Endometrial microvascular endothelial cells (primary cell): ENCODE results near the gene SEMA3C. TPM values are rescaled to one million over a fixed set of nuclear protein-coding genes. Genes with fewer than 3 reads are reported as not detected.

Source experiments
- in situ Hi-C: cut with HindIII; loops from 2 replicates; pipeline ENCODE4 v1.10.0; 2017; ENCODE audit warnings: low sequenced_read_pairs, low pct_unique_long_range_greater_than_20kb; ENCODE audit errors: inconsistent ontology term
- total RNA-seq: library from RNA; depleted of rRNA; stranded (reverse); fragments of >200 nt; gene quantifications from one replicate; pipeline ENCODE4 v1.2.3, GENCODE V29; 2015; ENCODE audit errors: inconsistent ontology term

SEMA3C gene
- total RNA-seq, 1 donor from 2014 or later = 4.3 TPM

DNA sequence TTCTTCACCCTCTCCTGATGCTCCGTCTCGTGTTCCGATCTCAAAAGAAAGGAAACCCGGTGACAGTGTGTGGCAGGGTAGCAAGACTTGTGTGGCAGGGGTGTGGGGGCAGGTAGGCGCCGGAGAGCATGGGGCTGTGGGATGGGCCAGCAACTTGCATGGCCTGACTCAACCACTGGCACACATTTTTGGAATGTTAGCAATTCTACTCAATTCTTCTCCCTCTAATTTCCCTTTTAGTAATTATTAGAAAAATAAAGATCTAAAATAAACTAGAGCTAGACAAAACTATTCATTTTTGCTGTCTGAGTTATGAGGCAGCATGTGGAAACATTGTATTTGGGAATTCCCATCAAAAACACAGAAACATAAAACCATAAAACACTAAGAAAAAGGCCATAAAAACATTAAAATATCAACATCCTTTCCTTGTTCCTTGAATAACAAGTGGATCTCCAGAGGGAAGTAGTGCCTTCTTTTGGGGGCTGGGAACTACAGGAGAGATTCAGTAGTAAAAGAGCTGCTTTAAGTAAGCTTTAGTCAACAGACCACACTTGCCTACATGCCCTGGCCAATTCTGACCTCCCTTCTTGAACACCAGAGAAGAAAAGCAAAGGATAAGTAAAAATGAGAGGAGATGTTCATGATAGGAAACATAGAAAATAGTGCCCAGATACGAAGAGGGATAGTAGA lies 21.8 kb downstream of the SEMA3C start:
- in situ Hi-C loops = no loop called here

DNA sequence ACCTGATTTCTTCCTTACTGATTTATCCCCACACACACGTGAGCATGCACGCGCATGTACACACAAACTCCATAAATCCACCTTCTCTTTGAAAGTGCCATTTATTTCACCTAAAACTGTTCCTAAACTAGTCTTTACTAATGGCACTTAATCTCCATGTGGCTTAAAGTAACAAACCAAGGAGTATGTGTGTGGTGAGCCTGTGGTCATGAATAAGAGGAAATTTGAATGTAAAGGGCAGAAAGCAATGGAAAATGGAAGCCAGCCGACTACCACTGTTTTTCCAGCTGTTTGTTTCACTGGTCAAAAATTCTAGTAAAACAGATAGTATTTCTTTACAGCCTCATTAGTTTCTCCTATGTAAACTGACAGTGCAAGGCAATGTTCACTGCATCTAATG lies 23.8 kb downstream of the SEMA3C start:
- in situ Hi-C loops = no loop called here

DNA sequence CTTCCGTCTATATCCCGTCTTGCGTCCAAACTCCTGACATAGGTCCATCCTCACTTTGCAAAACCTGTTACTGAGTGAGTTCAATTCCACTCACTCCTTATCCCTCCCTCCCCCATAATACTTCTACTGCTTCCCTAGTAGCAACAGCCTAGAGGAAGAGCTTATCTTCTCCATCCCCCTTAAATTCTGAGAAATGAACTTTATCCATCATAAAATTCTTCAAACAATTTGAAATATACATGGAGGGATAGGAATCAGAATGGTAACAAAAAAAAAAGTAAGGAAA lies 27.6 kb downstream of the SEMA3C start:
- in situ Hi-C loops = no loop called here

DNA sequence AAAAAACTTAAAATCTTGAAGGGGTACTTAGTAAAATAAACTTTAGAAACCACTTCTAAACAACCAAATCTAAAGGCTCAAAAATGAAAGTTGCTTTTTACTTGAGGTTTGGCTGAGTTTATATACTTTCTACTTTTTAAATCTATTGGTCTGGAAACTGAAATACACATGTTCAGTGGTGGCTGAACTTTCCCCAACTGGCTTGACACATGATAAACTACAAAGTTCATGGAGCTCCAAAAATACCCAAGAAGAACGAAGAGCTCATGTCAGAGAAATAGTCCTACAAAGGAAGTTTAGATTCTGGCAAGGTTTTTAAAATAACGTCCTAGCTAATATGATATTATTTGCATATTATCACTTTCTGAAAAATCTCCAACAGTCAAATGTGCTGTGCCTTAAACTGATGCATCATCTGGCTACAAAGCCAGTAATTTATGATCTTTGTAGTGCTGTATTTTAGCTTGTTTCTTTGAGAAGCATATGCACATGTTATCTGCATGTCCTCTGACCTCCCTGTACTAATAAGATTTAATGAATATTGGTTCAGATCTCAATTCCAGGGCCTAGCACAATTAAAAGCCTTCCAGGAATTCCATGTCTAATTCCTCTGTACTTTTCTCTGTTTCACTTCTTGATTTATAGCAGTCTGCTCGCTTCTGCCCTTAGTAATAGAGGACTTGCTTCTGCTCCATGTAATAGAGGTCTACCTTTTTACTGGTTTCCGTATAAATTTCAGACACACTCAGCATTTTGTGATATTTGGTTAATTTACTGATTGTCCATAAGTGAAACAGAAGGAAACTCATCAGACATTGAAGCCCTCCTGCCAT lies 28.2 kb downstream of the SEMA3C start:
- in situ Hi-C loops = no loop called here

DNA sequence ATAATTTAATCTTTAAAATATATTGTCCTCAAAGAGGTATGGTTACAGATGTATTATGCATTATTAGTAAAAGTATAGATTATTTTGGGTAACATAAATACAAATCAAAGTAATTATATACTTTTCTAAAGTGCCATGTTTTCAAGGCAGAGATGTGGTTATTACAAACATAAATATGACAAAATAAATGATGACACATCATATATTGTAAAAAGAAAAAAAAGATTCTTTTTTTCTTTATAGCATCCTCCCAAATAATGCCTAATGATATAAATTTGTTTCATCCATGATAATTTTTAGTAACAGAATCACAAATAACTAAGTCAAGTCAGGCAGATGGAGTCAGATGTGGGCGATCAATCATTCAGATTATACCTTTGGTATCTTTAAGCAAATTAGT lies 29.3 kb downstream of the SEMA3C start:
- in situ Hi-C loops = no loop called here

DNA sequence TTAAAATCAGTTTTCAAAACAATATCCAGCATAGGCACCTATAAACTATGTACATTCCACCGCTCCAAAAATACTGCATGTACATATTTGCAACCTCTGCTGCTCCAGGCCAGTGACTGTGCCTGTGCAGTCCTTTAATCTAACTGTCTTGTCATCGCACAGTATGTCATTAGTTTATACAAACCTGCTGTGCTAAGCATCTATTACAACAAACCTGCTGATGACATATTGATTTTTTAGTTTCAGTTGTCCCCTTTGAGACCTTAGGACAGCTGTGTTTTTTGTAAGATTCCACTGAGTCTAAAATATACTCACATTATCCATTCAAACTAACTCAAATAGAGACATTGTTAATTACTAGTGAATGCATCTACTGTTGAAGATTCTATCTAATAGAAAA lies 33.1 kb downstream of the SEMA3C start:
- in situ Hi-C loops = no loop called here

DNA sequence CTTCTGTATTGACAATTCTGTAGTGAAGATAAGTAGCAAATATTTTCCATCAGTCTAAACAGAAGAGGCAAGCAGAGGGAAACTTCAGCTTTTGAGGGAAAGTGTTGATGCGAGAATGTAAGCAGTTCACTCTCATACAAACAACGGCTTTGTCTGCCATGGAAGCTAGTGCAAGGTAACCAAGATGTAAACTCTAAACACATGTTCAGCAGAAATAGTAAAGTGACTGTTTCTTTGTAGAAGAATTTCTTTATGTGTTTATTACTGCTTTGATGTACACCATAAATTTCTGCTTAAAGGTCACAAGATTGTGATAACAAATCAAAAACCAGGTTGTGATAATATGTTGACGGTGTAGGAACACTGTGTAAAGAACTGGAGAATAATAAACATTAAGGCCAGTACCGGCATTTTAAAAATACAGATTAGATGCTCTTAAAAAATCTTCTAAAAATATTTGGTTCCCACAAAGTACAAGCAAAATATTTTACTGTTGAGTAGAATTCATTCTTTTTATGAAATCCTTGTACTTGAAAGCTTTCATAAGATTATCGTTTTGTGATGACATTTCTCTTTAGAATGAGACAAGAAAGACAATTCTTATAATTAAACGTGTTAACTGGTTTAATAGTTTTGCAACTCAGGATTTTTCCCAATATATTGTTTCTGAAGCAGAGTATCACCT lies 34.2 kb downstream of the SEMA3C start:
- in situ Hi-C loops = no loop called here

DNA sequence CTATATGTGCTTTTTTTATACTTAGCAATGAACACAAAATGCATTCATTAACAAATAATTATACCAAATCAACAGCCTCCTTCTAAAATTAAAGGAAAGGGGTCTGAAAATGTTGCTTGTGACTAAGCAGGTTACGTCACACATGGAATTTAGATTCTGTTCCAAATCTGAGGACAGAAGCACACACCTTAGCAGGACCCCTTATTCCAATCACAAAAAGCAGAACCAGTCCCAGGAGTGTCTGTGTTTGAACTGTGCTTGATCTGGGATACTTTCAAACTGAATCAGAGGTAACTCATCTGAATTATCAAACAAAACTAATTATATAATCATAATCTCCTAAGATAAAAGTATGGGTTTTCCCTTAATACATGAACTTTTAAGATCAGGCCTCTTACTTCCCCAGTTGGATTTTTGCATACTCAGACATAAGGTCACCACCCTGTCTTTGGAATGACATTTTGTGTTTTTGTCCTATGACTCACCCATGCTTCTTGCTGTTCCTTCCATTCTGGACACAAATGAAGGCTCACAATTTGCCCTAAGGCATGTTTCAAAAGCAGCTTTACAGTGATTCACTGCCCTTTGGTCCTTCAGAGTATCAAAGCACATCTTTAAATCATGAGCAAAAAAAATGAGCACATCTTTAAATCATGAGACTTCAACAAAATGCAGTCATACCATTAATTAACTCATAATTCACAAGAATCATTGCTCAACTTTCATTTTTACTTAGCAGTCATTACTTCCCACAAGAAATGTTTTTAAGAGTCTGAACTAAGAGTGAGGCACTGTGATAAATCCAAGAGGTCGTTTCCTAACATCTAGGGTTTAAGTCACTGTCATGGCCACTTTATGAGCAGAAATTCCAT lies 35.5 kb downstream of the SEMA3C start:
- in situ Hi-C loops = no loop called here

DNA sequence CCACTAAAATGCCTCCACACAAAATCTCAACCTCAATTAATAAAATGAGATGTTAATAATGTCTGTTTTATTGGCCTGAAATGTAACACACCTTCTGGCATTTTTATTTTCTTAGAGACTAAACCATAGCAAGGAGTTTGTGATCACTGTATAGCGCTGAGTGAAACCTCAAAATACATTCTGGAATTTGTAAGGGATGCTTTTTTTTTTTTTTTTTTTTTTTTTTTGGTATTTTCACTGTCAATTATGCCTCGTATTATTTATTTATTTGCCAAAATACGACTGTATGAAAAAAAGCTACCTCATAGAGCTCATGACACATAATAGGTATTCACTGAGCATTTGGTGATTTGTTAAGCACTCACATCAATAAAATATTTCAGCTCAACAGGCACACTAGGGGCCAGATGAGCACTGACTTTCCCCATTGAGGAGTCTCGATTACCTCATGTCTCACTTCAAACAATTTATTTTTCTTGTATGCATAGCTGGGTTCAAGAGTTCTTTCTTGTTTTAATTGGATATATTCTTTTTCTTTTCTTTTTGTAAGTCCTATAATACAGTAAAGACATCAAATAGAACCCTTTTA lies 36.5 kb downstream of the SEMA3C start:
- in situ Hi-C loops = no loop called here

DNA sequence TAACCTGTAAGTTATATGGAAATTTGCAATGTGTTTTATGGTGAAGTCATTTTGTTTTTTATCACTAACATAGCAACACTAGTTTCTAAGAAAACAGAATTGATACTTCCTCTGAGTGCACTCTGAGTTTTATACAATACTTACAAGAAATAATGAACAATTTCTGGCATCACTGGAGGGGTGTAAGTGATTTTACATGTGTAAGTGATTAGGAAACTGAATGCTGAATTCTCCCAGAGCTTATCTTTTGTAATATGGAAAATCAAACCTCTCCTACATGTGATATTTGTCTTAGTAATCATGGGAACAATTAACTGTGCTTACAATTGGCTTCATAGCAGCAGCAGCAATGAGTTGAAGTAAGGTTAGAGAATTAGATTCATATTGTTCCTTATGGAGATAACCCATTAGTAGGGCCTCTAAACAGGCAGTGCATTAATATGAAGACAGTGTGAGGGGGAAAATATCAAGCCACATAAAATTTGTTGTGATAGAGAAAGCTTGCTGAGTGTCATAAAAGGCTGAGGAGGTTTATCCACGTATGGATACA lies 37.4 kb downstream of the SEMA3C start:
- in situ Hi-C loops = no loop called here

DNA sequence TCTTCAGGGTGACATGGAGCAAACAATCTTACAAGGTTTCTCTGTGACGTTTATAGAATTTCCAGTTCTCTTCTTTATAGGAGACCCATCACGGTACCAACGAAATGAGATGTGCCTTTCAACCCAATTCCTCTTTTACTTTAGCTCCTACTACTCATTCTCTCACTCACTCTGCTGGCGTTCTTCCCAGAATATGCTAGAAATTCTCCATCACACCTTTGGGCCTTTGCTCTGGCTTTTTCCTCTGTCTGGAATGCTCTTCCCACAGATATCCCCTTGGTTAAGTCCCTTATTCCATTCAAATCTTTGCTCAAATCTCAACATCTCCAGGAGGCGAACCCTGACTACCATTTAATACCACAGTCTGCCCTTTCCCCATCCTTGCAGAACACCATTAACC lies 39.0 kb downstream of the SEMA3C start:
- in situ Hi-C loops = no loop called here

DNA sequence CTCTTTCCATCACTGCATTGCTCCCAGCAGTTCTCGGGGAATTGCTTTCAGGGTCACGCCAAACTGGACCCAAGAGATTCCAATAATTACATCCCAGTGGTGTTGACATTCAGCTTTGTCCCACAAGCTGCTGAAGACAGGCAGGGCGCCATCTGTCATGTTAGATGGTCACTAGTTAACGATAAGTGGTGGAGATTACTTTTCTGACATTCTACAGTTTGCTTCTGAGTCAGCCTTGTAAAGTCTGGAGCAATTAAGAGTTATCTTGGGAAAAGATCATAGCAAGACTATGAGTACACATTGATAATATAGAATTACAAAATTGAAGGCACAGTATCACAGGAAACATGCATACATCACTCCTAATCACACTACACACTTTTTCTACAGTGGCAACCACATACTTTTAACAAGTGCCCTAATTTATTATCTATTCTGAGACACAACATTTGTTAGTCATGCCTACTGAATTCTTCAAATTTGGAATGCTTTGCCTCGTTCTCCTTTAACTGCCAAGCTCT lies 41.9 kb downstream of the SEMA3C start:
- in situ Hi-C loops = no loop called here

DNA sequence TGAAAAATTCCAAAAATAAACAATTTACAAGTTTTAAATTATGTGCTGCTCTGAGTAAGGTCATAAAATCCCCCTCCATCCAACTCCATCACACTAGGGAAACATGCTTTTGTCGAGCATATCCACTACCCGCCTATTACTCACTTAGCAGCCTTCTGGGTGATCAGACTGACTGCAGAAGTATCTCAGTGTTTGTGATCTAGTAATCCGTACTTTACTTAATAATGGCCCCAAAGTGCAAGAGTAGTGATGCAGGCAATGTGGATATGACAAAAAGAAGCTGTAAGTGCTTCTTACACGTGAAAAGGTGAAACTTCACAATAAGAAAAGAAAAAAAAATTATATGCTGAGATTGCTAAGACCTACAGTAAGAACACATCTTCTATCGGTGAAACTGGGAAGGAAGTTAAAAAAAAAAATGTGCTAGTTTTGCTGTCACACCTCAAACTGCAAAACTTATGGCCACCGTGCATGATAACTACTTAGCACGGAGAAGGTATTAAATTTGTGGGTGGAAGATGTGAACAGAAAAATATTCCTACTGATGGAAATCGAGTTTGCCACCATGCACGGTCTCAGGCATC lies 43.2 kb downstream of the SEMA3C start:
- in situ Hi-C loops = no loop called here

DNA sequence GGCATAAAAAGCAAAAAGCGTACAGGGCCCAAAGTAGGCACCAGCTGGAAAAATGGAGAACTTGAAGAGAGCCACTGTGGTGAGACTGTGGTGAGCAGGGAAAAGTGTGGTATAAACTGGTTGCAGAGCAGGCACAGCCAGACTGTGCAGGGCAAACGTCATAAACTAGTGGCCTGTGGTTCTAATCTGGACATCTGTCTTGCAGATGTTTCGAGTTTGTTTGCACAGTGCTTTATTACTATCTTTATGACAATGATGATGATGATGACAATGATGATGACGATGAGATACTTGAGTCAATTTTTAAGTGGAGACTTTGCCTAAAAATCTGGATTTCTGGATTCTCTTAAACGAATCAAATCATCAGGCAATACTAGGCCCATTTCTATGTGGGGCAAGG lies 45.7 kb downstream of the SEMA3C start:
- in situ Hi-C loops = no loop called here

DNA sequence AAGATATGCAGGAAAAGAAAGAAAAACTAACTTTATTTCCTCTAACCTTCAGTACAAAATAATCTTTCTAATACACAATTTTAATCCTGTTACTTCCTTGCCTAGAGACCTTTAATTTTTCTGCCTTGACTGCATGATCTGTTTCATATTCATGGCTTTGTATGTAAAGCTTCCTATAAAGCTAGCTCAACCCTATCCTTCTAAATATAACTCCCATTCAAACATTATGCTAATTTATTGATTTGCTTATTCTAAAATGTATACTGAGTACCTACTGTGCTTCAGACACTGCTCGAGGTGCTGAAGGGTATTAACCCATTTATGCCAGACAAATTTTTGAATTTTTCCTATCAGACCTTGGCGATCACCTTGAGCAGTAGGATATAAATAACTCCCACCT lies 47.6 kb downstream of the SEMA3C start:
- in situ Hi-C loops = no loop called here

DNA sequence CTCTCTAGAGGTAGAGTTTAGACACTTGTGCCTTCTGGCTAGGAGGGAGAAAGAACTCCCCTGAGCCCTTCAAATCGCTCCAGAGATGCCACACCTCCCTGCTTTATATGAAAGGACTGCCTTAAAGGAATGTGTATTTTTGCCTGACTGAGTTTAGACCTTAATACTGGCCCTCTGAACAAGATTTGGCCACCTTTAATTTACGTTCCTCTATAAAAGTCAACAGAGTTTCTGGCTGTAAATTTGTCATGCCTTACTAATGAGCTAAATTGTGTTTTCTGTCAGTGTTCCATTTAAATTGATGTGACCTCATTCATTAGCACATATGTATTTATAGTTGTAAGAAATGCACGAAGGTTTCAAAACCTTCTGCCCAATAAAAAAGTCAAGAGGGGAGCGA lies 48.0 kb downstream of the SEMA3C start:
- in situ Hi-C loops = no loop called here

DNA sequence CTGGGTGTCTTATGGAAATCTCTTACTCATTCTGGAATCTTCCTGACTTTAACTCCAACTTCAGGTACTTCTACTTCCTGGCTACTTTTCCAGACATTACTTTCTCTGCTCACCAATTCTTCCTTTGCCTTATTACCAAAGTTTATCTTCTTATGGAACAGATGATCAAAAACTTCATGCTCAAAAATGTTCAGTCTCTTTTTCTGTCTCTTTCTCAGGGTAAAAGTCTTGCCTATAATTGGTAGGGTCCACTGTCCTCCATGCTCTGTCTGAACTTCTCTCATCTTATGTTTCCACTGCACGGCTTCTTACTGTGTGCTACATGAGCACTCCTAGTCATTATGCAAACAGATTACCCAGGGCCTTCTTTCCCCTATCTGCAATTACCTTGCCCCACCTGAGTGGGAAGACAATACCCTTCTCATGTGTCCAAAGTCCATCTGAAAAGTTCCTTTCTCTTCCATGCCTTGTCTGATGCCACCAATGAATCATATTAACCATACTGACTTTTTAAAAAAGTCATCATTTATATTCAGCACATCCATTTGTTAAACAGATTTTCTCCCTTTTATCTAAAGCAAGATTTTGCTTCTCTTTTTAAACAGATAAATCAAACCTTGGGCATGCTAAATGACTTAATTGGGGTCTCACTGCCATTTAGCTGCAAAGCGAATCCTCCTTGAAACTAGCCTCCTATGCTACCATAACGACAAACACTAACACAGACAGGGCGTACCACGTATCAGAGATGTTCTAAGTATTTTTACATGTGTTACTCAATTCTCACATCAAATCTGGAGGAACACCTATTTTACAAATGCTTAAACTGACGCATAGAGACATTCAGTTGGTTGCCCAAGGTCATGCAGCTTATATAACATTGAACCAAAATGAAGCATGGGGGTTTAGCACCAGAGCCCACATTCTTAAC lies 48.8 kb downstream of the SEMA3C start:
- in situ Hi-C loops = no loop called here
